Germinal center (tissue), 1 donor: Measurements from ENCODE around the gene RILPL2.
"Not testable (repeated sequence)": the region's sequence is repeated elsewhere in the genome, so short reads cannot be mapped to it uniquely, and the experiment has no call there.

Experiments used
- DNase-seq: peaks from one replicate; pipeline ENCODE4 v3.0.0; 2012; ENCODE audit warnings: mixed read lengths, low spot score

Gene RILPL2

DNA sequence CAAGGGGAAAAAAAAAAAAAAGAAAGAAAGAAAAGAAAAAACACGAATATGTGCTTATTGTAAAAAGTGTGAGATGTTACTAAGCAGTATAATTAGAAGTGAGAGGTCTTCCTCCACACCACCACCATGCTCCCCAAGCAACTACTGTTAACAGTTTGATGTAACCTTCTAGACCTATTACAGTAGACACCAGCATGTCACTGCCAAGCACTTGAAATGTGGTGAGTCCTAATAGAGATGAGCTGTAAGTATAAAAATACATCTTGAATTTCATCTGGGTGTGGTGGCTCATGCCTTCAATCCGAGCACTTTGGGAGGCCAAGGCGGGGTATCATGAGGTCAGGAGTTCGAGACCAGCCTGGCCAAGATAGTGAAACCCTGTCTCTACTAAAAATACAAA lies 13.4 kb upstream of the RILPL2 start:
- no peak for DNase-seq

- DNase-seq: no peak
Measured at GRCh38 chr12:123449249-123449733, 12.8 kb upstream of the RILPL2 start.

DNA sequence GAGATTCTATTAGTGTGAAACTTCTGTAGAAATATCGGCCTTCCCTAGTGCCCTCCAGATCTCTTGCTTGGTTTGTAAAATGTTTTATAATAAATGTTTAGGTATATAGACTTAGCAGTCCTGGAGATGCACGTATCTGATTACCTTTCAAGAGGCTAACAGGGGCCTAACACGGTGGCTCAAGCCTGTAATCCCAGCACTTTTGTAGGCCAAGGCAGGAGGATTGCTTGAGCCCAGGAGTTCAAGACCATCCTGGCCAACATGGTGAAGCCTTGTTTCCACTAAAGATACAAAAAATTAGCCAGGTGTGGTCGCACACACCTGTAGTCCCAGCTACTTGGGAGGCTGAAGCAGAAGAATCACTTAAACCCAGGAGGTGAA lies 9.8 kb upstream of the RILPL2 start:
- DNase-seq: no peak

DNA sequence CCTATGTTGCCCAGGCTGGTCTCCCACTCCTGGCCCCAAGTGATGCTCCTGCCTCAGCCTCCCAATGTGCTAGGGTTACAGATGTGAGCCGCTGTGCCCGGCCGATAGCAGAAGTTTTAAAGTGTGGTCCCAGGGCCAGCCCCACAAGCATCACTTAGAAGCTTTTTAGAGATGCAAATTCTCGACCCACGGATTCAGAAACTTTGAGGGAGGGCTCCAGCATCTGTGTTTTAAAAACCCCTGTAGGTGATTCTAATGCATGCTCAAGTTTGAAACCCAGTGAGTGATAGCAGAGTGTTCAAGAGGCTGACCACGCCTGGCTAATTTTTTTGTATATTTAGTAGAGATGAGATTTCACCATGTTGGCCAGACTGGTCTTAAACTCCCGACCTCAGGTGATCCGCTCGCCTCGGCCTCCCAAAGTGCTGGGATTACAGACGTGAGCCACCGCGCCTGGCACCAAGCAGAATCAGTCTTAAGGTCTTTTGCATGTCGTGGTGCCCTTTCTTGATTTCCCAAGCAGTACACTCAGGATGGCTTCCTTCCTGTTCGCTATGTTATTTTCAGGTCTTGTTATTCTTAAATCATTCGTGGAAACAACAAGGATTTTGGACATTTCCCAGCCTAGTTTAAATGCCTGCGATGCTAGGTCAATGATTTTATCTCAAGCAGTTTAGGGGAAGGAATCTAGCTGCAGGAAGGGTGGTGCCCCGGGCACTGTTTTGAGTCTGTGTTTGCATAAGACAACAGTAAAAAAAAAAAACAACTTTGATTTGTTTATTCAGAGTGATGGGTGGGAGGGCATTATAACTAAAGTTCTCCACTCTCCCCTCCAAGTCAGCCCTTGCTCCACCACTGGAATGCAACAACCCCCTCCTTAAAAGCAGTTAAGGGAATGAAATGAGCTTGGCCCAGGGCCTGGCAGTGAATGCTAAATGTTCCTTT lies 9.2 kb upstream of the RILPL2 start:
- DNase-seq: peak; percentile 14

DNA sequence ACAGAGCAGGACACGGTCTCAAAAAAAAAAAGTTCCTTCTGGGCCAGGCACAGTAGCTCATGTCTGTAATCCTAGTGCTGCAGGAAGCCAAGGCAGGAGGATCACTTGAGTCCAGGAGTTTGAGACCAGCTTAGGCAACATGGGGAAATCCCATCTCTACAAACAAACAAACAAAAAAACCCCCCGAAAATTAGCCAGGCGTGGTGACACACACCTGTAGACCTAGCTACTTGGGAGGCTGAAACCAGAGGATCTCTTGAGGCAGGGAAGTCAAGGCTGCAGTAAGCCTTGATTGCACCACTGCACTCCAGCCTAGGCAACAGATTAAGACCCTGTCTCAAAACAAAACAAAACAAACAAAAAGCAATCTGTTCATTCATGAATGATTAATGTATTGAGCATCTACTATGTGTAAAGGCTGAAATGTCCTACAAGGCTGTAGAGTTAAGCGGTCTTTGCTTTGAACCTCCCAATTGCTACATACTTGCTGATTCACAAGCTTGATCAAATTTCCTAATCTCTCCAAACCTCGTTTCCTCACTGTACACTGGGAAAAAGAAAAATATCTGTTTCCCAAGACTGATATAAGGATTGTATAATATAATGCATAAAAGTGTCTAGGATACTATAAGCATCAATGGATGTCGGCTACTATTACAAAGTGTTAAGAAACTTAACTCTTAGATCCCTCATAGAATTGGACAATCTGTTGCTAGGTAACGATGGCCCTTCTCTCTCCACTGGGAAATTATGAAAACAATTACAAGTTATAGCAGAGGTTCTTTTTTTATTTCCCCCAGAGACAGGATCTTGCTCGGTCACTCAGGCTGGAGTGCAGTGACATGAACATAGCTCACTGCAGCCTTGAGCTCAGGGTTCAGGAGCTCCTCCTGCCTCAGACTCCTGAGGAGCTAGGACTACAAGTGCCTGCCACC lies 7.9 kb upstream of the RILPL2 start:
- no peak for DNase-seq

DNA sequence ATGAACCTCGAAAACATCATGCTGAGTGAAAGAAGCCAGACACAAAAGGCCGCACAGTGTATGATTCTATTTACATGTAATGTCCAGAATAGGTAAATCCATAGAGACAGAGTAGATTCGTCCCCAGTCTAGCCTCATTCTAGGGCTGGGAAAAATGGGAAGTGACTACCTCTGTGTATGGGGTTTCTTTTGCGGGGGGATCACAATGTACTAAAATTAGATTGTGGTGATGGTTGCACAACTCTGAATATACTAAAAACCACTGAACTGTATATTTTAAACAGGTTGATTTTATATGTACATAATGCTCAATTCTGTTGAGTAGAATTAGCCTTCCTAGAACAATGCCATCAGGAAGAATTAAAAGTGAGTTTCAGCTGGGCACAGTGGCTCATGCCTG lies 6.3 kb upstream of the RILPL2 start:
- no peak for DNase-seq

- no peak for DNase-seq
Measured at GRCh38 chr12:123441523-123442164, 5.2 kb upstream of the RILPL2 start.

- DNase-seq: no peak
Measured at GRCh38 chr12:123435636-123436016, 858 bp downstream of the RILPL2 start.

DNA sequence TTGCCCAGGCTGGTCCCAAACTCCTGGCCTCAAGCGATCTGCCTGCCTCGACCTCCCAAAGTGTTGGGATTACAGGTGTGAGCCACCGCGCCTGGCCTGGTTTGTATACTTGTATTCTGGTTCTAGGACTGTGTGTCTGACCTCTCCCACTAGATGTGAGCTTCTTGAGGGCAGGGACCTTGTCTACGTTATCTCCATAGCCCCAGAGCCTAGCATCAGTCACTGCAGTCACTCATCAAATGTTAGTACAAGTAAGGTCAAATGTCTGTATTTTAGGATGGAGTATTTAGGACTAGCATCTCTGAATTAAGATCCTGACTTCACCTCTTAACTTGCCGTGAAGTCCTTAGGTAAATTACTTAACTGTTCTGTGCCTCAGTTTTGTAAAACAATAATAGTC lies 2.9 kb downstream of the RILPL2 start:
- DNase-seq: no peak

DNA sequence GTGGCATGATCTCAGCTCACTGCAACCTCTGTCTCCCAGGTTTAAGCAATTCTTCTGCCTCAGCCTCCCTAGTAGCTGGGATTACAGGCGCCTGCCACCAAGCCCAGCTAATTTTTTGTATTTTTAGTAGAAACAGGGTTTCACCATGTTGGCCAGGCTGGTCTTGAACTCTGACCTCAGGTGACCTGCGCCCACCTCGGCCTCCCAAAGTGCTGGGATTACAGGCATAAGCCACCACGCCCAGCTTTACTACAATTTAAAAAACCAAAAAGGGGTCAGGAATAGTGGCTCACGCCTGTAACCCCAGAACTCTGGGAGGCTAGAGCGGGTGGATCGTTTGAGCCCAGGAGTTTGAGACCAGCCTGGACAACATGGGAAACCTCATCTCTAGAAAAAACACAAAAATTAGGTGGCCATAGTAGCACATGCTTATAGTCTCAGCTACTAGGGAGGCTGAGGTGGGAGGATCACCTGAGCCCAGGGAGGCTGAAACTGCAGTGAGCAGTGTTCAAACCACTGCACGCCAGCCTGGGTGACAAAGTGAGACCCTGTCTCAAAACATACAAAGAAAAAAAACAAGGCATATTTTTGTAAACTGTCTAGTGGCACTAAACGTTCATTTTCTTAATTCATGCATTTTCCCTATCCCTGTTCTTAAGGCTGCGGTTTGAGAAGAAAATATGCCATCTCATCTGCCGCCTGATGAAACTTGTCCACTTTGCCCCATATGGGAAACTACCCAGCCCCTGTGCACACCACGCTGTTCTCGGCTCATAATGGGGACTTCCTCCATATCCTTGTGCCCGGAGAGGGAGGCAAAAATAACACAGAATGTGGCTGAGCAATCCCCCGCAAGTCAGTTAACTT lies 4.3 kb downstream of the RILPL2 start:
- not testable (repeated sequence) for DNase-seq

DNA sequence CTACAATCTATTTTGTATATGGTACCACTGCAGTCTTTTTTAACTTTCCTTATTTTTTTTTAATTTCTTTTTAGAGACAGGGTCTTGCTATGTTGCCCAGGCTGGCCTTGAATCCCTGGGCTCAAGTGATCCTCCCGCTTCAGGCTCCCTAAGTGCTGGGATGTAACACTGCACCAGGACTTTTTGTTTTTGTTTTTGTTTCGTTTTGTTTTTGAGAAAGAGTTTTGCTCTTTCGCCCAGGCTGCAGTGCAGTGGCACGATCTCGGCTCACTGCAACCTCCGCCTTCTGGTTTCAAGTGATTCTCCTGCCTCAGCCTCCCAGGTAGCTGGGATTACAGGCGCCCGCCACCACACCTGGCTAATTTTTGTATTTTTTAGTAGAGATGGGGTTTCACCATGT lies 7.4 kb downstream of the RILPL2 start:
- not testable (repeated sequence) for DNase-seq

- DNase-seq: no peak
Measured at GRCh38 chr12:123428591-123428990, 7.9 kb downstream of the RILPL2 start.

DNA sequence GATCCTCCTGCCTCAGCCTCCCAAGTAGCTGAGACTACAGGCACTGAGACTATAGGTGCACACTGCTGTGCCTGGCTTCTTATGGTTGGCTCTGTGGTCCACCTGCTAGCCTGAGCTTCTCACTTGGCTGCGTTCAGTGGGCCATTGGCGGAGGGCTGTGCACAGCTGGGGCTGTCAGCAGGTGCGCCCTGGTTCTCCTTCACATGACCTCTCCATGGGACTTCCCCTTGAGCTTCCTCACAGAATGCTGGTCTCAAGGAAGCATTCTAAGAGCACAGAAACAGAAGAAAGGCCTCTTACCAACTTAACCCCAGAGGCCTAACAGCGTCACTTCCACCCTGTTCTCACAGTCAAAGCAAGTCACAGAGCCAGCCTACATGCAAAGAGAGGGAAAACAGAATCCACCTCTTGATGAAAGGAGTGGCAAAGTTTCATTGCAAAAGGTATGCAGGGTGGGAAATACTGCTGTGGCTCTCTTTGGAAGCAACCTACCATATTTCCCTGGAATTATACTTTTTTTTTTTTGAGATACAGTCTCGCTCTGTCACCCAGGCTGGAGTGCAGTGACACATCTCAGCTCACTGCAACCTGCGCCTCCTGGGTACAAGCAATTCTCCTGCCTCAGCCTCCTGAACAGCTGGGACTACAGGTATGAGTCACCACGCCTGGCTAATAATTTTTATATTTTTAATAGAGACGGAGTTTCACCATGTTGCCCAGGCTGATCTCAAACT lies 9.3 kb downstream of the RILPL2 start:
- DNase-seq: peak; percentile 87

DNA sequence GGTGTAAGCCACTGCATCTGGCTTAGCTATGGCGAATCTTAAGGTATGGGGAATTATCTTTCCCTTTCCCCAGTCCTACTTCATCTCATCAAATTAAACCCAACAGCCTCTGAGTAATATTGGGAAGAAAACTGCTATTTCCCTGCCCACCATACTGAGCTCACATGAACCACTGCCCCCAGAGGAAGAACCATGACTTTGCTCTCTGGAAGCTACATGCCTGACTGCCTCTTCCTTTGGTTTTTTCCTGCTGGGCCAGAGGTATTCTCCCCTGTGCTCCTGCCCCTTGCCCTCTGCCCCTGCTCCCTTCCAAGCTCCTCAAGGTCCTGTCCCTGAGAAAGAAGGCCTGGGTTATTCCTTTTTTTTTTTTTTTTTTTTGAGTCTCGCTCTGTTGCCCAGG lies 15.2 kb downstream of the RILPL2 start:
- no peak for DNase-seq

GRCh38 chr12:123410041-123410412 lies 26.5 kb downstream of the RILPL2 start:
- DNase-seq: no peak

DNA sequence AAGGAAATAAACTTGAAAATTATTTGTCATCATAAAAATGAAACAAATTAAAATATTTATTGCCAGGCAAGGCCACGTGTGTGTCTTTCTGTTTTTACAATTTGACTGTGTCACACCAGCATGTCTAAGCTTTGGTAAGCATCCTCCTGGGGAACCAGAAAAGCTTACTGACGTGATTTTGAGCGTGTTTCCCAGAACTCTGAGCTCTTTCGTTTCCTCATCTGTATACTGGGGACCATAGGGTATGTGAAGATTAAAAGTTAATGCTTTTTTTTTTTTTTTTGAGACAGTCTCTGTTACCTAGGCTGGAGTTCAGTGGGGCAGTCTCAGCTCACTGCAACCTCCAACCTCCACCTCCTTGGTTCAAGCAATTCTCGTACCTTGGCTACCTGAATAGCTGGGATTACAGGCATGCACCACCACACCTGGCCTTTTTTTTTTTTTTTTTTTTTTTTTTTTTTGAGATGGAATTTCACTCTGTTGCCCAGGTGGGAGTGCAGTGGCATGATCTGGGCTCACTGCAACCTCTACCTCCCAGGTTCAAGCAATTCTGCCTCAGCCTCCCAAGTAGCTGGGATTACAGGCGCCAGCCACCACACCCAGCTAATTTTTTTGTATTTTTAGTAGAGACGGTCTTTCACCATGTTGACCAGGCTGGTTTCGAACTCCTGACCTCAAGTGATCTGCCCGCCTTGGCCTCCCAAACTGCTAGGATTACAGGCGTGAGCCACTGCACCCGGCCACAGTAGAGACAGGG lies 27.0 kb downstream of the RILPL2 start:
- not testable (repeated sequence) for DNase-seq

DNA sequence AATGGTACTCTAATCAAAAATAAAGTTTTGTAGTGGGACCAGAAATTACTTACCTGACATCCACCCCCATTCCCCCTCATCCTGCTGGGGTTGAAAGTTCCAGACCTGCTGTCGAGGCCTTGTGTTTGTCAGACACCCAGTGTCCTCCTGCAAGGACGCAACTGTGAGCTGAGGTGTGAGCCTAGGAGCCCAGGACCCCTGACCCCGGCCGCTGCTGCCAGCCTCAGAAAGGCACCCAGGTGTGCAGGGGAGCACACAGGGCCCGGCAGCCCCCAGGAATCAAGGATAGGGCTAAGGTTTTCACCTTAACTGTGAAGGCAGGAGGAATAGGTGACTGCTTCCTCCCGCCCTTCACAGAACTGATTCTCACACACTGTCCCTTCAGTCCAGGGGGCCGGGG lies 27.9 kb downstream of the RILPL2 start:
- not testable (repeated sequence) for DNase-seq

DNA sequence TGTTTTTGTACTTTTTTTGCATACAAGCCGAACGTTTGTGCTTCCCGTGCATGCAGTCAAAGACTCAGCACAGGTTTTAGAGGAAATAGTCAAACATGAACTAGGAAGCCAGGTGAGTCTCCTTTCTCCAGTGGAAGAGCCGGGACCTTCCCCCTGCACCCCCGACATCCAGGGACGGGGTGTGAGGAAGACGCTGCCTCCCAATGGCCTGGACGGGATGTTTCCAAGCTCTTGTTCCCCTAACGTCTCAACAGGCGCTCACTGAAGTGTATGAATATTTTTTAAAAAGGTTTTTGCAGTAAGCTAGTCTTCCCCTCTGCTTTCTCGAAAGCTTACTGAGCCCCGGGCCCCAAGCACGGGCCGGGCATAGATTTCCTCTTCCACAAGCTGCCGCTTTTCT lies 28.6 kb downstream of the RILPL2 start:
- DNase-seq: not testable (repeated sequence)

DNA sequence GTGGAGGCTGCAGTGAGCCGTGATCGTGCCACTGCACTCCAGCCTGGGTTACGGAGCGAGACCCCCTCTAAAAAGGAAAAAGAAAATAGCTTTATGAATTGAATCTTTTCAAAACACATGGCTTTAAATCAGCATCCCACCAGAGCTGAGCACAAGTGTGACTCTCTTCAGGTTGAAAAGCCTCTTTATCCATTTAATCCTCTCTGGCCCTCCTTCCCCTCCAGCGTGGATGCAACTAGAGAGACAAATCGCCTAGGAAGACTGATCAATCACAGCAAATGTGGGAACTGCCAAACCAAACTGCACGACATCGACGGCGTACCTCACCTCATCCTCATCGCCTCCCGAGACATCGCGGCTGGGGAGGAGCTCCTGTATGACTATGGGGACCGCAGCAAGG lies 29.2 kb downstream of the RILPL2 start:
- DNase-seq: not testable (repeated sequence)

GRCh38 chr12:123404581-123404980 lies 31.9 kb downstream of the RILPL2 start:
- DNase-seq: no peak
